Fibroblast of peridontal ligament (primary cell): ENCODE data around the gene SLC10A1.
"Not testable (repeated sequence)": the region's sequence is repeated elsewhere in the genome, so short reads cannot be mapped to it uniquely, and the experiment has no call there.

Experiments used
- DNase-seq: peaks from one replicate; pipeline ENCODE4 v3.0.0-alpha.2; 2010; ENCODE audit errors: extremely low read depth

Gene SLC10A1

GRCh38 chr14:69796797-69797500 is at the start of gene SLC10A1:
TSS of gene SLC10A1 (minus strand) at chr14:69797241. CDS start at chr14:69797155, 86 bp downstream.
- no peak for DNase-seq

- no peak for DNase-seq
These were observed 48.7 kb upstream of the SLC10A1 start for GRCh38 chr14:69845787-69846186.

- DNase-seq, result no peak
These were observed 48.1 kb upstream of the SLC10A1 start for GRCh38 chr14:69845050-69845581.

GRCh38 chr14:69844171-69844570 is 47.1 kb upstream of the SLC10A1 start:
- no peak for DNase-seq

- no peak for DNase-seq
These were observed 45.8 kb upstream of the SLC10A1 start for GRCh38 chr14:69842686-69843420.

- no peak for DNase-seq
These were observed 44.6 kb upstream of the SLC10A1 start for GRCh38 chr14:69841656-69842055.

- no peak for DNase-seq
These were observed 42.6 kb upstream of the SLC10A1 start for GRCh38 chr14:69839661-69840060.

- no peak for DNase-seq
These were observed 41.9 kb upstream of the SLC10A1 start for GRCh38 chr14:69838881-69839416.

GRCh38 chr14:69828879-69829278 is 31.8 kb upstream of the SLC10A1 start:
- DNase-seq, result no peak

GRCh38 chr14:69828354-69828753 is 31.3 kb upstream of the SLC10A1 start:
- DNase-seq, result no peak

- DNase-seq, result no peak
These were observed 30.5 kb upstream of the SLC10A1 start for GRCh38 chr14:69827560-69827959.

GRCh38 chr14:69822456-69822855 is 25.4 kb upstream of the SLC10A1 start:
- DNase-seq, result no peak

- DNase-seq, result no peak
These were observed 23.9 kb upstream of the SLC10A1 start for GRCh38 chr14:69820991-69821390.

- DNase-seq, result no peak
These were observed 22.6 kb upstream of the SLC10A1 start for GRCh38 chr14:69819607-69820006.

- DNase-seq, result peak; percentile 74
These were observed 21.7 kb upstream of the SLC10A1 start for GRCh38 chr14:69818758-69819191.

- DNase-seq, result no peak
These were observed 19.2 kb upstream of the SLC10A1 start for GRCh38 chr14:69816216-69816615.

- no peak for DNase-seq
These were observed 18.5 kb upstream of the SLC10A1 start for GRCh38 chr14:69815556-69815955.

- no peak for DNase-seq
These were observed 17.4 kb upstream of the SLC10A1 start for GRCh38 chr14:69814397-69814796.

GRCh38 chr14:69813346-69813745 is 16.3 kb upstream of the SLC10A1 start:
- DNase-seq, result not testable (repeated sequence)

GRCh38 chr14:69812711-69813110 is 15.7 kb upstream of the SLC10A1 start:
- DNase-seq, result no peak

- DNase-seq, result no peak
These were observed 14.8 kb upstream of the SLC10A1 start for GRCh38 chr14:69811868-69812252.

- DNase-seq, result no peak
These were observed 14.3 kb upstream of the SLC10A1 start for GRCh38 chr14:69811227-69811867.
